ENCODE measurements around the gene ZNF330.

GRCh38 chr4:141210168-141210567 lies 10.5 kb upstream of the ZNF330 start:
- TF ChIP-seq BHLHE40 (IDR thresholded peaks at IDR 0.05; ENCODE audit: low read depth, low read length) (no peak), CTCF (conservative IDR thresholded peaks at IDR 0.05; ENCODE audit: low read depth, low read length) (no peak), POLR2A (IDR thresholded peaks at IDR 0.05; ENCODE audit: low read depth, low read length) (no peak), RAD21 (IDR thresholded peaks at IDR 0.05; ENCODE audit: low read length) (no peak)

Data from IMR-90 (cell line).